Esophagus squamous epithelium (tissue), 5 donors: ENCODE measurements around the gene CDIP1. TPM values are rescaled to one million over a fixed set of nuclear protein-coding genes. Genes with fewer than 3 reads are reported as not detected.

Experiments
- DNase-seq: peaks from one replicate; lab custom pipeline; 2025; lab: John Stamatoyannopoulos, UW
- H3K27ac ChIP-seq, 4 donors: fragments of 200-600 bp; sonication (generic); one replicate each; pipeline ENCODE4 v1.5.1; 2016 to 2019; ENCODE audit warnings: mild to moderate bottlenecking in 1 of 4
- H3K27me3 ChIP-seq, 4 donors: fragments of 200-600 bp; sonication (generic); 1 replicate in 3 of 4; 2 replicates in 1 of 4; pipeline versions ENCODE4 v1.5.1 to v1.6.0; 2017 to 2021; ENCODE audit warnings: antibody characterized with exemption in 1 of 4
- H3K36me3 ChIP-seq, 3 donors: fragments of 200-600 bp; sonication (generic); one replicate each; pipeline ENCODE4 v1.5.1; 2016 to 2019
- H3K4me1 ChIP-seq, 3 donors: fragments of 200-600 bp; sonication (generic); one replicate each; pipeline ENCODE4 v1.5.1; 2017 to 2019
- H3K4me3 ChIP-seq, 4 donors: fragments of 200-600 bp; sonication (generic); 1 replicate in 3 of 4; 2 replicates in 1 of 4; pipeline ENCODE4 v1.5.1; 2016 to 2019; ENCODE audit warnings: mild to moderate bottlenecking in 2 of 4, moderate library complexity in 1 of 4
- H3K9me3 ChIP-seq, 3 donors: fragments of 200-600 bp; sonication (generic); one replicate each; pipeline ENCODE4 v1.5.1; 2016 to 2019
- CTCF ChIP-seq, 6 experiments: fragments of 450-650 bp in 4 of 6; fragments of 200-600 bp in 2 of 6; sonication (generic) in 2 of 6; IDR thresholded peaks; one replicate each; pipeline ENCODE4 v1.5.1; 2016 to 2019; ENCODE audit warnings: antibody characterized with exemption in 6 of 6, mild to moderate bottlenecking in 4 of 6, moderate library complexity in 4 of 6
- POLR2A ChIP-seq, 4 donors: fragments of 450-650 bp; IDR thresholded peaks; one replicate each; pipeline ENCODE4 v1.6.1; 2017; ENCODE audit warnings: antibody characterized with exemption in 4 of 4, mild to moderate bottlenecking in 4 of 4, moderate library complexity in 3 of 4
- WGBS, 2 donors: methylation state at CpG; one replicate each; pipeline ENCODE4 v1.1.5; 2018; 5-methylcytosine and 5-hydroxymethylcytosine counted together
- intact Hi-C: fragments of 100-400 bp; cut with DNase I; formaldehyde crosslinking; loops from one replicate; pipeline ENCODE4 v1.15.0; 2022
- total RNA-seq, 4 donors: library from RNA; depleted of rRNA; stranded (reverse); fragments of >200 nt; gene quantifications; one replicate each; pipeline ENCODE4 v1.1.0, GENCODE V29; 2016
- donor health status: DM: yes; HTN: yes; CAD: no.

CDIP1 gene
- total RNA-seq, 4 donors from 2014 or later, result 10.2 to 26.5 (median 16.5) TPM

- WGBS, 2 donors, result 32 to 43% methylated on average over 11 of the region's 16 CpGs
- Histone ChIP-seq H3K4me1 (peaks cover 4 to 35% (median 13%) of the 10 kb centered on the region in 3 donors), H3K36me3 (peaks cover 0 to 20% (median 7%) of the 10 kb centered on the region in 3 donors), H3K4me3 (no peak overlapping the region), H3K9me3 (no peaks in the 10 kb centered on the region), H3K27ac (peak overlapping the region; percentile 16 to 55 (median 54)), H3K27me3 (no peaks in the 10 kb centered on the region)
- TF ChIP-seq CTCF (IDR thresholded peaks at IDR 0.05), result peak in 3 of 6 experiments; percentile 27 to 38 (median 28)
- TF ChIP-seq POLR2A (IDR thresholded peaks at IDR 0.05), result no peak
- intact Hi-C loops, result no loop called here
- DNase-seq, result no peak
These were observed 9.2 kb downstream of the CDIP1 start for GRCh38 chr16:4529085-4530060.

GRCh38 chr16:4525634-4526277 lies 12.8 kb downstream of the CDIP1 start:
- no peak for DNase-seq
- Histone ChIP-seq H3K9me3 (no peaks in the 10 kb centered on the region), H3K4me3 (no peak overlapping the region), H3K36me3 (peaks cover 0 to 18% (median 0%) of the 10 kb centered on the region in 3 donors), H3K27me3 (no peaks in the 10 kb centered on the region), H3K27ac (no peak overlapping the region), H3K4me1 (peaks cover 13 to 44% (median 20%) of the 10 kb centered on the region in 3 donors)
- TF ChIP-seq POLR2A (IDR thresholded peaks at IDR 0.05) (no peak), CTCF (IDR thresholded peaks at IDR 0.05) (no peak)
- intact Hi-C loops, result no loop called here
- 57 to 69% methylated on average over 5 to 6 of the region's 13 CpGs for WGBS, 2 donors

GRCh38 chr16:4525069-4525468 lies 13.5 kb downstream of the CDIP1 start:
- Histone ChIP-seq H3K4me3 (no peak overlapping the region), H3K9me3 (no peaks in the 10 kb centered on the region), H3K4me1 (peaks cover 13 to 43% (median 20%) of the 10 kb centered on the region in 3 donors), H3K27ac (no peak overlapping the region), H3K36me3 (peaks cover 0 to 18% (median 0%) of the 10 kb centered on the region in 3 donors), H3K27me3 (no peaks in the 10 kb centered on the region)
- WGBS, 2 donors, result 67 to 90% methylated on average over 4 to 7 of the region's 7 CpGs
- intact Hi-C loops, result no loop called here
- no peak for DNase-seq
- TF ChIP-seq POLR2A (IDR thresholded peaks at IDR 0.05) (no peak), CTCF (IDR thresholded peaks at IDR 0.05) (no peak)

- Histone ChIP-seq H3K27me3 (no peaks in the 10 kb centered on the region), H3K9me3 (no peaks in the 10 kb centered on the region), H3K4me1 (peaks cover 10 to 43% (median 20%) of the 10 kb centered on the region in 3 donors), H3K36me3 (peaks cover 0 to 18% (median 0%) of the 10 kb centered on the region in 3 donors), H3K4me3 (no peak overlapping the region), H3K27ac (no peak overlapping the region)
- no peak for DNase-seq
- intact Hi-C loops, result no loop called here
- no peak for TF ChIP-seq CTCF (IDR thresholded peaks at IDR 0.05)
These were observed 14.0 kb downstream of the CDIP1 start for GRCh38 chr16:4524571-4524970.

- H3K4me1 ChIP-seq, result peaks cover 8 to 43% (median 18%) of the 10 kb centered on the region in 3 donors
- H3K36me3 ChIP-seq, result peaks cover 0 to 18% (median 0%) of the 10 kb centered on the region in 3 donors
- no peaks in the 10 kb centered on the region for H3K27me3 ChIP-seq
- 89 to 95% methylated on average over 2 to 4 of the region's 4 CpGs for WGBS, 2 donors
- H3K4me3 ChIP-seq, result no peak overlapping the region
- TF ChIP-seq POLR2A (IDR thresholded peaks at IDR 0.05) (no peak), CTCF (IDR thresholded peaks at IDR 0.05) (no peak)
- H3K9me3 ChIP-seq, result no peaks in the 10 kb centered on the region
- no peak for DNase-seq
- no peak overlapping the region for H3K27ac ChIP-seq
- intact Hi-C loops, result no loop called here
These were observed 14.9 kb downstream of the CDIP1 start for GRCh38 chr16:4523686-4524085.
